Activated naive CD8-positive, alpha-beta T cell treated with anti-CD3 and anti-CD28 coated beads for 36 hours (primary cell): ENCODE measurements around the gene EPN3. TPM values are rescaled to one million over a fixed set of nuclear protein-coding genes. Genes with fewer than 3 reads are reported as not detected.

Source experiments
- DNase-seq: peaks from one replicate; pipeline ENCODE4 v3.0.0; 2021
- H3K27ac Mint-ChIP-seq: one replicate; pipeline ENCODE4 v1.8.0; 2022; ENCODE audit warnings: mild to moderate bottlenecking, moderate library complexity, mixed read lengths
- H3K27me3 Mint-ChIP-seq: one replicate; pipeline ENCODE4 v1.8.0; 2022; ENCODE audit warnings: mild to moderate bottlenecking, mixed read lengths
- H3K36me3 Mint-ChIP-seq: one replicate; pipeline ENCODE4 v1.8.0; 2021; ENCODE audit warnings: mild to moderate bottlenecking, mixed read lengths
- H3K4me1 Mint-ChIP-seq: one replicate; pipeline ENCODE4 v1.8.0; 2021; ENCODE audit warnings: mixed read lengths
- H3K4me3 Mint-ChIP-seq: one replicate; pipeline ENCODE4 v1.8.0; 2022; ENCODE audit warnings: mild to moderate bottlenecking, moderate library complexity, mixed read lengths
- H3K9me3 Mint-ChIP-seq: one replicate; pipeline ENCODE4 v1.8.0; 2022; ENCODE audit warnings: mixed read lengths
- total RNA-seq, 2 experiments: library from RNA; stranded (reverse); gene quantifications; one replicate each; pipeline ENCODE4 v1.2.3, GENCODE V29; 2021

The EPN3 gene
- total RNA-seq, 2 experiments from 2014 or later, result not detected

DNA sequence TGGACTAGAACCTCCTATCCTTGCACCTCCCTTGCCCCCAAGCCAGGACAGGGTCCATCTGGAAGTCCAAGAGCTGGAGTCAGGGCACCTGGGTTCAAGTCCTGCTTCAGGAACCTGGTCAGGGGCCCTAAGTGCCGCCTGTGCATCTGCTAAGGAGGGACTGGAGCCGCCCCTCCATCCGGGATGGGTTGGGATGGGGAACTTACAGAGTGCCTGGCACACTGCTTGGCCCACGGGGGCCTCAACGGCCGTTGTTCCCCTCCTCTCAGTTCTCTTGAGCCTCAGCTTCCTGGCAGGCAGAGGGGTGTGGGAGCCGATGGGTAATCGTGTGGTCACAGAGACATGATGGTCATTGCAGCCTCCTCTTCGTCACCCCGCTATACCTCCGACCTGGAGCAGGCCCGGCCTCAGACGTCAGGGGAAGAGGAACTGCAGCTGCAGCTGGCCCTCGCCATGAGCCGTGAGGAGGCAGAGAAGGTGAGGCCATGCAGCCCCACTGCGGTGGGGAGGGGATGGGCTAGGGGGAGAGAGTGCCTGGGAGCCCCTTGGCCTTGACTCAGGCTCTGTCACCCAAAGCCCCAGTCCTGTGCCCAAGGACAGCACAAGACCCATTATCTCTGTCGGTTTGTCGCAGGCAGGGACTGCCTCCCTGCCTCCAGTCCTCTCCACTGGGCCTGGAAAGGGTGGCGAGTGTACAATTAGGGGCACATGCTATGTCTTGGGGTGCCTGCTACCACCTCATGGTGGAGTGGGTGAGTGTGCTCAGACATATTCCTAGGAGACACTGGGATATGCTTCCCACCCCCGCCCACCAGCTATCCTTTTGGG lies 5.4 kb downstream of the EPN3 start:
- Mint-ChIP-seq H3K9me3 (no peaks in the 10 kb centered on the region), H3K4me3 (no peak overlapping the region), H3K27me3 (peaks cover 20% of the 10 kb centered on the region), H3K4me1 (peaks cover 26% of the 10 kb centered on the region), H3K27ac (no peak overlapping the region), H3K36me3 (no peaks in the 10 kb centered on the region)
- DNase-seq, result no peak

DNA sequence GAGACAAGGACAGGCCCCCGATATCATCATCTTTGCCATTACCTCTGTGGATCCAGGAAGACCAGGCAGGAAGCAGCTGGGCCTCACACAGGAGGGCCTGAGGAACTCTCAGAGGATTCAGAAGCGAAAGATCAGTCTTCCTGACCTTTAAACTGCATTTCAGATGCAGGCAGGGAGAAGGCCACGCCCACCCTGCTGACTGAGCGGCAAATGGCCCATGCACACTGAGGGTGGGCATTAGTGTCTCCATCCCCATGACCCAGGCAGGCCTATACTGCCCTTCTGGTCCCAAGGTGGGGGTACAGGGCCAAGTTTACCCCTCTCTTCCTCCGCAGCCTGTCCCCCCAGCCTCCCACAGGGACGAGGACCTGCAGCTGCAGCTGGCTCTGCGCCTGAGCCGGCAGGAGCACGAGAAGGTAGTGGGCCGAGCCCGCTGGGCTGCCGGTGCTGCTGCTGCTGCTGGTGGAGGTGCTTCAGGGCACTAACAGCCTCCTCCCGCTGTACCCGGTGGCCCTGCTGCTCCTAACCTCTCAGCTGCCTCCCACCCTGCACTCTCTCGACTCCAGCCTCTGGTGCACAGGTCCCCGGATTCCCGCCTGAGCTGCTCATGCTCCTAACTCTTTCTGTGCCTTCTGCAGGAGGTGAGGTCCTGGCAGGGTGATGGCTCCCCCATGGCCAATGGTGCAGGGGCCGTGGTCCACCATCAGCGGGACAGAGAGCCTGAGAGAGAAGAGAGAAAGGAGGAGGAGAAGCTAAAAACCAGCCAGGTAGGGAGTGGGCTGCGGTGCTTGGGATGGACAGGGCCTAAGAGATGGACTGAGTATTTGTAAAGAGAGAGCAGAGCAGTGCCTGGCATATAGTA lies 6.2 kb downstream of the EPN3 start:
- H3K9me3 Mint-ChIP-seq, result no peaks in the 10 kb centered on the region
- no peak overlapping the region for H3K27ac Mint-ChIP-seq
- no peaks in the 10 kb centered on the region for H3K36me3 Mint-ChIP-seq
- H3K27me3 Mint-ChIP-seq, result peaks cover 14% of the 10 kb centered on the region
- no peak overlapping the region for H3K4me3 Mint-ChIP-seq
- peaks cover 19% of the 10 kb centered on the region for H3K4me1 Mint-ChIP-seq
- DNase-seq, result no peak

GRCh38 chr17:50539762-50540559 lies 7.4 kb downstream of the EPN3 start:
- Mint-ChIP-seq H3K4me3 (no peak overlapping the region), H3K36me3 (no peaks in the 10 kb centered on the region), H3K27me3 (peaks cover 14% of the 10 kb centered on the region), H3K9me3 (no peaks in the 10 kb centered on the region), H3K4me1 (peaks cover 13% of the 10 kb centered on the region), H3K27ac (no peak overlapping the region)
- no peak for DNase-seq

DNA sequence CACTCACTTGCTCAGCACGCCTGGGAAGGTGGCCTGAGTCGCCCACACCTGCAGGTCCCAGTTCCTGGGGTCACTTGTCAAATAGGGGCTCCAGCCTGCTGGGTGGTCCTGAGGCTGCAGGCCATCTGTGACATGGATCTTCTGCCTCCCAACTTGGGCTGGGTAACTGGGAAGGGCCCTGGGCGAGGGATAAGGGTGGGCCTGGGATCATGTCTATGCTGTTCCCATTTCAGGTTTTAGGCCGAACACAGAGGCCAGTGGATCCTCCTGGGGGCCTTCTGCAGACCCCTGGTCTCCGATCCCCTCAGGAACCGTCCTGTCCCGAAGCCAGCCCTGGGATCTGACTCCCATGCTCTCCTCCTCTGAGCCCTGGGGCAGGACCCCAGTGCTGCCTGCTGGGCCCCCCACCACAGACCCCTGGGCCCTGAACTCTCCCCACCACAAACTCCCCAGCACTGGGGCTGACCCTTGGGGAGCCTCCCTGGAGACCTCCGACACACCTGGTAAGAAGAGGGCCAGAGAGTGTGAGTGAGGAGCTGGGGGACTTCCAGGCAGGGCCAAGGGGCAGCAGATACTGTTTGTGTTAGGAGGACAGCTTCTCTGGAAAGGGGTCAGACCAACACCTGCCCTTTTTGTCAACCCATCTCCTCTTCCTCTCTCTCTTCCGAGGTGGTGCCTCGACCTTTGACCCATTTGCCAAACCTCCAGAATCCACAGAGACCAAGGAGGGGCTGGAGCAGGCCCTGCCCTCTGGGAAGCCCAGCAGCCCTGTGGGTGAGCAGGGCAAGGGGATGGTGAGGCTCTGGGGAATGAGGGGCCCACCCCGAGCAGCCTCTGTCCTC lies 8.2 kb downstream of the EPN3 start:
- H3K27ac Mint-ChIP-seq, result no peak overlapping the region
- peaks cover 13% of the 10 kb centered on the region for H3K4me1 Mint-ChIP-seq
- no peak for DNase-seq
- H3K4me3 Mint-ChIP-seq, result no peak overlapping the region
- H3K27me3 Mint-ChIP-seq, result peaks cover 12% of the 10 kb centered on the region
- no peaks in the 10 kb centered on the region for H3K36me3 Mint-ChIP-seq
- H3K9me3 Mint-ChIP-seq, result no peaks in the 10 kb centered on the region

DNA sequence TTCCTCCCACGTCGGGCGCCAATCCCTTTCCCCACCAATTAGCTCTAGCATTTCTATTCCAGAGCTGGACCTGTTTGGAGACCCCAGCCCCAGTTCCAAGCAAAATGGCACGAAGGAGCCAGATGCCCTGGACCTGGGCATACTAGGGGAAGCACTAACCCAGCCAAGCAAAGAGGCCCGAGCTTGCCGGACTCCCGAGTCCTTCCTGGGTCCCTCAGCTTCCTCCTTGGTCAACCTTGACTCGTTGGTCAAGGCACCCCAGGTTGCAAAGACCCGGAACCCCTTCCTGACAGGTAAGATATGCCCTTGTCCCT lies 8.8 kb downstream of the EPN3 start:
- DNase-seq, result no peak
- no peaks in the 10 kb centered on the region for H3K36me3 Mint-ChIP-seq
- H3K4me1 Mint-ChIP-seq, result peaks cover 13% of the 10 kb centered on the region
- no peaks in the 10 kb centered on the region for H3K9me3 Mint-ChIP-seq
- H3K4me3 Mint-ChIP-seq, result peak overlapping the region; percentile 77
- no peak overlapping the region for H3K27ac Mint-ChIP-seq
- H3K27me3 Mint-ChIP-seq, result peaks cover 12% of the 10 kb centered on the region

- no peak overlapping the region for H3K27ac Mint-ChIP-seq
- H3K4me3 Mint-ChIP-seq, result peak overlapping the region; percentile 77
- peak; percentile 91 for DNase-seq
- H3K36me3 Mint-ChIP-seq, result no peaks in the 10 kb centered on the region
- peaks cover 12% of the 10 kb centered on the region for H3K27me3 Mint-ChIP-seq
- no peaks in the 10 kb centered on the region for H3K9me3 Mint-ChIP-seq
- peaks cover 13% of the 10 kb centered on the region for H3K4me1 Mint-ChIP-seq
Measured at GRCh38 chr17:50541716-50542688, 9.5 kb downstream of the EPN3 start.

DNA sequence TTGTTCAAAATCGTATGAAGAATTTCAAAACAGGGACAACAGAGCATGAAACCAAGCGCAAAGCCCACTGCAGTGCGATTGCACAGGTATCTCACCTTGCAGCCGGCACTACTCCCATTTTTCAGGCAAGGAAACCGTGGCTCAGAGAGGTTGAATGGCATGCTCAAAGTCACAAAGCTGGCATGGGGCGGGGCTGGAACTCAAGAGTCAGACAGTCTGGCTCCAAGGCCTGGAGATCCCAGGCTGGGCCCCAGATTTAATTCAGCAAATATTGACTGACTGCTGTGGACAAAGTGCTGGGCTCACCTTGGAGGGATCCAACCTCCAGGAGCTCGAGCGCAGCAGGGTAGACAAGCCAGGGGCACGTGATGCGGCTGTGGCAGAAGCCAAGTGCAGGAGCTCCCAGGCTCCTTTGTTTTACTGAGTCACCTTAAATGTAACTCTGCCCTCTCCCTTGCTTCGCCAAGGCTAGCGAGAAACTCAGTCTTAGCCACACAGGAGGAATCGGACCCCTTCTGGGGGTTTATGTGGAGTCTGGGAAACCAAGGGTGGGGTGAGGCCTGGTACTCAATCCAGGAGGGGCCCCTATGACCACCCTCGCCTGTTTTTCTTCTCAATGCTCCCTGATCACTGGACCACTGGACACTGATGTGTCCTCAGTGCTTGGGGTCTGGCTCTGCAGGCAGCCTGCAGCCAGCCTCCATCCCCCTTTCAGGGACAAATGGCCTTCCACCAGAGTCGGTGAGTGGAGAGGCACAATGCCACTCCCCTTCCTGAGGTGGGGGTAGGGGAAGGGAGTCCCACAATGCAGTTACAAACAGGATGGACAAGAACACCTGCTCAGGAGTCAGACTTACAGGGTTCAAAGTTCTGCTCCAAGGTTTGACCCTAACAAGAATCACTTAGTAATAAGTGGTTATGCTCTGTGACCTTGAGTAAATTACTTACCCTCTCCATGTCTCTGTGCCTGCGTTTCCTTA lies 10.6 kb downstream of the EPN3 start:
- Mint-ChIP-seq H3K4me1 (peaks cover 13% of the 10 kb centered on the region), H3K27me3 (peaks cover 12% of the 10 kb centered on the region), H3K4me3 (peak overlapping the region; percentile 77), H3K36me3 (no peaks in the 10 kb centered on the region), H3K9me3 (no peaks in the 10 kb centered on the region), H3K27ac (no peak overlapping the region)
- no peak for DNase-seq

DNA sequence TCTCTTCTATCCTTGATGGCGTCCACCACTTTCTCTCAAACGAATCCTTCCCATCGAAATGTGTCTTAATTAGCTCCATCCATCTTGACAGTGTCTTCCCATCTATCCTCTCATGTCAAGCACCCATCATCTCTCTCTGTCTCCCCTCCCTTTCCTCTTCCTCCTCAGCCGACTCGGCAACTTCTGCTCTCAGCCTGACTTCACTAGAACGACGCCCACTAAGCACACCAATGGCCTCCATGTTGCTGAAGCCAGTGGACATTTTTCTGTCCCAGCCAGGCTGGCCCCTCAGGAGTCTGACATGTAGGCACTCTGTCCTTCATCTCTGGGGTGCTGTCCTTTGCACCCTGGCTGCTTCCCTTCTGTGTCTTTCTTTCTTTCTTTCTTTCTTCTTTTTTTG lies 12.0 kb downstream of the EPN3 start:
- Mint-ChIP-seq H3K4me1 (peaks cover 11% of the 10 kb centered on the region), H3K27me3 (peaks cover 12% of the 10 kb centered on the region), H3K9me3 (no peaks in the 10 kb centered on the region), H3K27ac (no peak overlapping the region), H3K36me3 (no peaks in the 10 kb centered on the region), H3K4me3 (no peak overlapping the region)
- no peak for DNase-seq

DNA sequence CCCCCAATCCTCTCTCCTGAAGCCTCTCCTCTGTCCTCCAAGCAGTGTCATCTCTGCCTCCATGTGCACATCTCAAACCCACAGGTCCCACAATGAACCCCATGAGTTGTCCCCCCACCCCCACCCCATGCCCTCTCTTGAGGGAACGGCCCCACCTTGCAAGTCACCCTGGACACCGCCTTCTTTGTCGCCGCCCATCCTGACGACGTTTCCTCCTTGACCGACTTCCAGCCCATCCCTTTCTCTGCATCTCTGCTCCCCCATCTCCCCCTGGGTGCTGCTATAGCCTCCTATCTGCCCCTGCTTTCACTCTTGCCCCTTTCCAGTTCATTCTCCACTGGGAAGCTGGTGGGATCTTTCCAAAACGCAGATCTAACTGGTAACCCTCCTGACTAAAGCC lies 12.8 kb downstream of the EPN3 start:
- H3K36me3 Mint-ChIP-seq, result no peaks in the 10 kb centered on the region
- H3K4me1 Mint-ChIP-seq, result peaks cover 11% of the 10 kb centered on the region
- H3K27me3 Mint-ChIP-seq, result peaks cover 12% of the 10 kb centered on the region
- DNase-seq, result no peak
- H3K4me3 Mint-ChIP-seq, result no peak overlapping the region
- no peaks in the 10 kb centered on the region for H3K9me3 Mint-ChIP-seq
- no peak overlapping the region for H3K27ac Mint-ChIP-seq

DNA sequence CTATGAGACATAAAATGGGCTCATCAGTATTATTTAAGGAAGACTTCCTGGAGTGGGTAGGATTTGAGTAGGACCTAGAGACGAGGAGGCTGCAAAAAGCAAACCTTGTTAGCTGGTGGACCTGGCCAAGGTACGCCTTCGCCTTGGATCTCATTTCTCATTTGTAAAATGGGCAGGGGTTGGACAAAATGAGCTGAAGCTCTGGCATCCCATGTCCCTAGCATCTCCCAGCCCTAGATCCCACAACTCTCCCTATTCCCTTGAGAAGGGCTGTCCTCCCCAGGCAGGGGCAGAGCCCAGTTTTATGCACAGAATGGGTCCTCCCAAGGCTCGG lies 14.1 kb downstream of the EPN3 start:
- Mint-ChIP-seq H3K4me1 (peaks cover 7% of the 10 kb centered on the region), H3K9me3 (no peaks in the 10 kb centered on the region), H3K27me3 (peaks cover 12% of the 10 kb centered on the region), H3K27ac (no peak overlapping the region), H3K4me3 (peak overlapping the region; percentile 83), H3K36me3 (peaks cover 2% of the 10 kb centered on the region)
- DNase-seq, result no peak

DNA sequence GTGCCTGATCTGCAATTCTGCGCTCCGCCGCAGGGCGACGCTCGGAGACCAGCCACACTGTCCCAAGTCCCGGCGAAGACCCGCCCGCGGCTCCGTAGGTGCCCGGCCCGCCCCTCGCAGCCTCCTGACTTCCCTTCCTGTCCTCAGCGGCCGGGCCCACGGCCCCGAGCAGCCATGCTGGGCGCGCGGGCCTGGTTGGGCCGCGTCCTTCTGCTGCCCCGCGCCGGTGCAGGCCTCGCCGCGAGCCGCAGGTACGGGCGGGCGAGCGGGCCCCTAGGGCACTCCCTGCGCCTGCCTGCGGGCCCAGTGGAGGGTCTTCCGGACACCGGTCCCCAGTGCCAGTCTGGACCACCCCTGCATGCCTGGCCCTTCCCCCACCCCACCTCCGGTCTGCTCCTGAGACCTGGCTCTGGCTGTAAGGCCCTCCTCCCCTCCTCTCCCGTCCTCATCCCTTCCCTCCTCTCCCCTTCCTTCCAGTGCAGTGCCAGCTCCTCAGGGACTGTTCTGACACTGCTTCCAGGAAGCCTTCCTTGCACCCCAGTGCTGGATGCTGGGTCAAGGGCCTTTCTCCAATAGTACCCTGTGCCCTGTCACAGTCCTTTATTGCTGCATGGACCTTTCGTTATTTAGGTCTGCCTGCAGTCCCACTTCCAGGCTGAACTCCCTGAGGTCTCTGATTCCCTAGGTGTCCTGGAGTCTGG lies 14.7 kb downstream of the EPN3 start, which contains the start of gene SPATA20:
SPATA20 (plus strand) TSS at position 140 of the 701 bp plus-strand sequence; CDS start at position 175, 35 bp downstream.
- peaks cover 12% of the 10 kb centered on the region for H3K27me3 Mint-ChIP-seq
- peak within 1 kb of the TSS; percentile 75 for H3K27ac Mint-ChIP-seq
- peaks cover 2% of the 10 kb centered on the region for H3K36me3 Mint-ChIP-seq
- peak; percentile 91 for DNase-seq
- H3K4me3 Mint-ChIP-seq, result peak within 1 kb of the TSS; percentile 83
- no peaks in the 10 kb centered on the region for H3K9me3 Mint-ChIP-seq
- H3K4me1 Mint-ChIP-seq, result peaks cover 5% of the 10 kb centered on the region

DNA sequence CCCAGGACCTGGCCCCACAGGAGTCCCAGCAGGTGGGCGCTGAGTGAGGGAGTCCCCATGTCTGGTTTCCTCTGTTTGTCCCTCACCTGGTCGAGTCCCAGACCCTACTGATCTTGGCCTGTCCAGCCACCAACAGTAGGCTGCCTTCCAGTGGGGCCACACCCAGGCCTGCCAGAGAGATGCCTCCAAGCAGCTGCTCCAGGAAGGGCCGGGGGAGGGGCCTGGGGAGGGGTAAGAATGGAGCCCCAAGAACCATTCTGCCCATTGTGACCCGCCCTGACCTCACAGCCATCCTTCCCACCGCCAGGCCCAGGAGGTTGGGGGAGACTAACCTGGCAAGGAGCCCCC lies 15.2 kb downstream of the EPN3 start:
- no peak for DNase-seq
- Mint-ChIP-seq H3K36me3 (peaks cover 2% of the 10 kb centered on the region), H3K4me1 (no peaks in the 10 kb centered on the region), H3K27ac (peak overlapping the region; percentile 75), H3K9me3 (no peaks in the 10 kb centered on the region), H3K27me3 (peaks cover 12% of the 10 kb centered on the region), H3K4me3 (peak overlapping the region; percentile 83)
